ENCODE measurements around the gene DYDC1. TPM values are rescaled to one million over a fixed set of nuclear protein-coding genes. Genes with fewer than 3 reads are reported as not detected.

DYDC1 gene
- total and polyA plus RNA-seq, 4 donors: 0.23 TPM; not detected in 3

DNA sequence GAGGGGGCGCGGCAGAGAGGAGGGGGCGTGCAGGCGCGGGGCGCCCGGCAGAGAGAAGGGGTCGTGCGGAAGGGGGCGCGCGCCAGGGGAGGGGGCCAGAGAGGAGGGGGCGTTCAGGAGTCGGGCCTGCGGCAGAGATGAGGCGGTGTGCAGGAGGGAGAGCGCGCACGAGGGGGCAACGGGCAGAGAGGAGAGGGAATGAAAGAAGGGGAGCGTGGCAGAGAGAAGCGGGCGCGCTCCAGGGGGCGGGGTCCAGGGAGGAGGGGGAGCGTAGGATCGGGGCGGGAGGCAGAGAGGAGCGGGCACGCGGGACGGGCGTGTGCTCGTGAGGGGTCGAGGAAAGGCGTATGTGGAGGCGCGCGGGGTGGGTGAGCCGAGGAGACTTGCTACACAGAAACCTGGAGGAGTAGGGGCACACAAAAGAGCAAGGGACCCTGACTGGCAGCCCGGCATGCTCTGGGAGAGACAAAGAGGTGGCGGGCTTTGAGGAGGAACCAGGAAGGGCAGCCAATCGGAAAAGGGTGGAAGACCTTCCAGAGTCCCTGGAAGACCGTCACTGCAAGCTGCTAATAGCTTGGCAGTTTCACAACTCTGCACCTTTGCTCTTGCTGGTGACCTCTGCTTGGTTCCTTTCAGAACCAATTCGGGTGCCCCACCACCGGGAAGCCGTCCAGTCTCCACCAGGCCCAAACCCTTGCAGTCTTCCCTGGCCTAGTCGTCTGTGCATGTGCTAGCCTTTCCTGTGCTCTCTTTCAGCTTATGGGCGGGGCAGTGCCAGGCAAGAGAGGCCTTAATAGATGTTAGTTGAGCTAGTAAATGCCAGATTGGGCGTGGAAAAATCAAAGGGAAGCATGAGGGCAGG is 665 bp upstream of the DYDC1 start:
- 9% methylated on average over 50 of the region's 50 CpGs for WGBS
- peak; percentile 53 for DNase-seq (ENCODE audit: low spot score)

DNA sequence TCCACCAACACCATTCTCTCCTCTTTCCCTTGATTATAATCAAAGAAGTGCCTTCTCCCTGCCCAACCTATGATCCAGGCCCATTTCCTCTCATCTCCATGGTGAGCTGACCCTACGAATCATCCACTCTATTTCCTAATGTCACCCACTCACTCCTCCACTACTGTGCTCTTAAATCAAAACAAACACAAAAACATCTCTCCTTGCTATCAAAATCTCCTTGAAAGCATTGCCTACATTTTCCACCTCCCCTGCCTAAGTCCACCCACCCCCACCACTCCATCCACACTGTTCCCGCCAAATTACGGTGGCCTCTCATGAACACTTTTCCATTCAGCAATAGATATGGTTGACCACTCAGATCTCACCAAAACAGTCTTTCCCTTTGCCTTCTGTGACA is 5.3 kb downstream of the DYDC1 start:
- no peaks in the 10 kb centered on the region for H3K9me3 ChIP-seq (ENCODE audit: control insufficient read depth in 4 of 4, low read length in 3 of 4)
- no peaks in the 10 kb centered on the region for H3K36me3 ChIP-seq (ENCODE audit: control insufficient read depth in 4 of 4, insufficient read depth in 3 of 4, low read depth in 1 of 4, low read length in 3 of 4)
- DNase-seq (ENCODE audit: low spot score): no peak
- no peak overlapping the region for H3K9ac ChIP-seq (ENCODE audit: low read depth in 1 of 2, low read length in 2 of 2)
- no peaks in the 10 kb centered on the region for H3K27me3 ChIP-seq (ENCODE audit: control insufficient read depth in 4 of 4, insufficient read depth in 4 of 4, low read length in 3 of 4)
- TF ChIP-seq, protein P1, sequence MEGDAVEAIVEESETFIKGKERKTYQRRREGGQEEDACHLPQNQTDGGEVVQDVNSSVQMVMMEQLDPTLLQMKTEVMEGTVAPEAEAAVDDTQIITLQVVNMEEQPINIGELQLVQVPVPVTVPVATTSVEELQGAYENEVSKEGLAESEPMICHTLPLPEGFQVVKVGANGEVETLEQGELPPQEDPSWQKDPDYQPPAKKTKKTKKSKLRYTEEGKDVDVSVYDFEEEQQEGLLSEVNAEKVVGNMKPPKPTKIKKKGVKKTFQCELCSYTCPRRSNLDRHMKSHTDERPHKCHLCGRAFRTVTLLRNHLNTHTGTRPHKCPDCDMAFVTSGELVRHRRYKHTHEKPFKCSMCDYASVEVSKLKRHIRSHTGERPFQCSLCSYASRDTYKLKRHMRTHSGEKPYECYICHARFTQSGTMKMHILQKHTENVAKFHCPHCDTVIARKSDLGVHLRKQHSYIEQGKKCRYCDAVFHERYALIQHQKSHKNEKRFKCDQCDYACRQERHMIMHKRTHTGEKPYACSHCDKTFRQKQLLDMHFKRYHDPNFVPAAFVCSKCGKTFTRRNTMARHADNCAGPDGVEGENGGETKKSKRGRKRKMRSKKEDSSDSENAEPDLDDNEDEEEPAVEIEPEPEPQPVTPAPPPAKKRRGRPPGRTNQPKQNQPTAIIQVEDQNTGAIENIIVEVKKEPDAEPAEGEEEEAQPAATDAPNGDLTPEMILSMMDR (IDR thresholded peaks at IDR 0.05; ENCODE audit: low read depth, low read length, missing input control): no peak
- TF ChIP-seq NR2F2 (IDR thresholded peaks at IDR 0.05) (no peak), FOXA2 (IDR thresholded peaks at IDR 0.05) (no peak), HNF4G (IDR thresholded peaks at IDR 0.05) (no peak), FOXA1 (IDR thresholded peaks at IDR 0.05) (no peak), YY1 (IDR thresholded peaks at IDR 0.05) (no peak), RAD21 (IDR thresholded peaks at IDR 0.05) (no peak), EGR1 (IDR thresholded peaks at IDR 0.05; ENCODE audit: low read depth in 2 of 2) (no peak), HNF4A (conservative IDR thresholded peaks at IDR 0.05) (no peak)
- WGBS: 95% methylated on average over 3 of the region's 3 CpGs
- no peak overlapping the region for H3K4me3 ChIP-seq (ENCODE audit: low read depth in 1 of 3, low read length in 3 of 3)
- H3K4me1 ChIP-seq (ENCODE audit: control insufficient read depth in 4 of 4, insufficient read depth in 4 of 4, low read length in 3 of 4): no peaks in the 10 kb centered on the region
- H3K27ac ChIP-seq (ENCODE audit: low read depth in 1 of 2, low read length in 2 of 2): no peak overlapping the region

More for the DNA sequence above, 665 bp upstream of the DYDC1 start:
- Histone ChIP-seq H3K4me3 (ENCODE audit: low read depth in 1 of 3, low read length in 3 of 3) (peak overlapping the region; percentile 26 to 51 (median 50)), H3K9me3 (ENCODE audit: control insufficient read depth in 4 of 4, low read length in 3 of 4) (no peaks in the 10 kb centered on the region), H3K27ac (ENCODE audit: low read depth in 1 of 2, low read length in 2 of 2) (no peak overlapping the region), H3K9ac (ENCODE audit: low read depth in 1 of 2, low read length in 2 of 2) (no peak overlapping the region), H3K4me1 (ENCODE audit: control insufficient read depth in 4 of 4, insufficient read depth in 4 of 4, low read length in 3 of 4) (peaks cover 2 to 13% (median 9%) of the 10 kb centered on the region in 4 donors), H3K36me3 (ENCODE audit: control insufficient read depth in 4 of 4, insufficient read depth in 3 of 4, low read depth in 1 of 4, low read length in 3 of 4) (no peaks in the 10 kb centered on the region), H3K27me3 (ENCODE audit: control insufficient read depth in 4 of 4, insufficient read depth in 4 of 4, low read length in 3 of 4) (no peaks in the 10 kb centered on the region)
- TF ChIP-seq RXRA (IDR thresholded peaks at IDR 0.05) (no peak), RAD21 (IDR thresholded peaks at IDR 0.05) (peak in 1 of 2 donors; percentile 10), FOXA1 (IDR thresholded peaks at IDR 0.05) (no peak), HNF4A (conservative IDR thresholded peaks at IDR 0.05) (peak in 1 of 2 donors; percentile 37)
- TF ChIP-seq, protein P2, sequence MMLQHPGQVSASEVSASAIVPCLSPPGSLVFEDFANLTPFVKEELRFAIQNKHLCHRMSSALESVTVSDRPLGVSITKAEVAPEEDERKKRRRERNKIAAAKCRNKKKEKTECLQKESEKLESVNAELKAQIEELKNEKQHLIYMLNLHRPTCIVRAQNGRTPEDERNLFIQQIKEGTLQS (IDR thresholded peaks at IDR 0.05): no peak
- TF ChIP-seq, protein P1 (IDR thresholded peaks at IDR 0.05; ENCODE audit: low read depth, low read length, missing input control): no peak

DNA sequence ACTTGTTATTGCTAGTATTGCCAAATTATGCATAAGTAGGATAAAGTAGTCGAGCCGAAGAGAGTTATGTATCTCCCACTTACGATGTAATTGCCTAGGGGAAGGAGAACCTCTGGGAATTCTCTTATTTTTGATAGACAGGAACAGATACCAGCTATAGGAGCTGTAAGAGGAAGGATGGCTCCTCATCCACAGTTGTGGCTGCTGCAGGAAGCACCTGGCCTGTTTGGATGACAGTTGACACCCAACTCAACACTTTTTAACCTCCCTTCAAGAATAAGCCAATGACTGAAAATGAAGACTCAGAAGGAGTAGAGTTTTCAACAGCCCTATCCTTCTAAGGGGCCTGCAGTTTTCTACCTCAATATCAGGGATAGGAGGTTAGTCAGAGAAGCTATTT is 6.3 kb downstream of the DYDC1 start:
- Histone ChIP-seq H3K36me3 (ENCODE audit: control insufficient read depth in 4 of 4, insufficient read depth in 3 of 4, low read depth in 1 of 4, low read length in 3 of 4) (no peaks in the 10 kb centered on the region), H3K4me3 (ENCODE audit: low read depth in 1 of 3, low read length in 3 of 3) (no peak overlapping the region), H3K4me1 (ENCODE audit: control insufficient read depth in 4 of 4, insufficient read depth in 4 of 4, low read length in 3 of 4) (no peaks in the 10 kb centered on the region), H3K27ac (ENCODE audit: low read depth in 1 of 2, low read length in 2 of 2) (no peak overlapping the region), H3K9me3 (ENCODE audit: control insufficient read depth in 4 of 4, low read length in 3 of 4) (no peaks in the 10 kb centered on the region), H3K27me3 (ENCODE audit: control insufficient read depth in 4 of 4, insufficient read depth in 4 of 4, low read length in 3 of 4) (no peaks in the 10 kb centered on the region), H3K9ac (ENCODE audit: low read depth in 1 of 2, low read length in 2 of 2) (no peak overlapping the region)
- no peak for DNase-seq (ENCODE audit: low spot score)
- 91% methylated on average over 3 of the region's 3 CpGs for WGBS
- no peak for TF ChIP-seq TAF1 (conservative IDR thresholded peaks at IDR 0.05)
- no peak for TF ChIP-seq FOXA2 (IDR thresholded peaks at IDR 0.05)
- TF ChIP-seq GABPA (IDR thresholded peaks at IDR 0.05 in 1 of 2, conservative IDR thresholded peaks at IDR 0.05 in 1 of 2): no peak
- TF ChIP-seq, protein P1 (IDR thresholded peaks at IDR 0.05; ENCODE audit: low read depth, low read length, missing input control): no peak
- TF ChIP-seq FOXA1 (IDR thresholded peaks at IDR 0.05): no peak
- TF ChIP-seq YY1 (IDR thresholded peaks at IDR 0.05): no peak
- no peak for TF ChIP-seq HNF4A (conservative IDR thresholded peaks at IDR 0.05)
- no peak for TF ChIP-seq JUND (IDR thresholded peaks at IDR 0.05)
- no peak for TF ChIP-seq SP1 (IDR thresholded peaks at IDR 0.05)
- no peak for TF ChIP-seq EGR1 (IDR thresholded peaks at IDR 0.05; ENCODE audit: low read depth in 2 of 2)
- TF ChIP-seq, protein P3, sequence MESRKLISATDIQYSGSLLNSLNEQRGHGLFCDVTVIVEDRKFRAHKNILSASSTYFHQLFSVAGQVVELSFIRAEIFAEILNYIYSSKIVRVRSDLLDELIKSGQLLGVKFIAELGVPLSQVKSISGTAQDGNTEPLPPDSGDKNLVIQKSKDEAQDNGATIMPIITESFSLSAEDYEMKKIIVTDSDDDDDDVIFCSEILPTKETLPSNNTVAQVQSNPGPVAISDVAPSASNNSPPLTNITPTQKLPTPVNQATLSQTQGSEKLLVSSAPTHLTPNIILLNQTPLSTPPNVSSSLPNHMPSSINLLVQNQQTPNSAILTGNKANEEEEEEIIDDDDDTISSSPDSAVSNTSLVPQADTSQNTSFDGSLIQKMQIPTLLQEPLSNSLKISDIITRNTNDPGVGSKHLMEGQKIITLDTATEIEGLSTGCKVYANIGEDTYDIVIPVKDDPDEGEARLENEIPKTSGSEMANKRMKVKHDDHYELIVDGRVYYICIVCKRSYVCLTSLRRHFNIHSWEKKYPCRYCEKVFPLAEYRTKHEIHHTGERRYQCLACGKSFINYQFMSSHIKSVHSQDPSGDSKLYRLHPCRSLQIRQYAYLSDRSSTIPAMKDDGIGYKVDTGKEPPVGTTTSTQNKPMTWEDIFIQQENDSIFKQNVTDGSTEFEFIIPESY (IDR thresholded peaks at IDR 0.05): no peak
- TF ChIP-seq RAD21 (IDR thresholded peaks at IDR 0.05): no peak
- TF ChIP-seq, protein P4, sequence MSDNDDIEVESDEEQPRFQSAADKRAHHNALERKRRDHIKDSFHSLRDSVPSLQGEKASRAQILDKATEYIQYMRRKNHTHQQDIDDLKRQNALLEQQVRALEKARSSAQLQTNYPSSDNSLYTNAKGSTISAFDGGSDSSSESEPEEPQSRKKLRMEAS (IDR thresholded peaks at IDR 0.05): no peak
- no peak for TF ChIP-seq RXRA (IDR thresholded peaks at IDR 0.05)
- TF ChIP-seq HNF4G (IDR thresholded peaks at IDR 0.05): no peak
